Measurements from ENCODE around the gene LTBR.

Gene LTBR

GRCh38 chr12:6418796-6419195 is 34.8 kb downstream of the LTBR start:
- TF ChIP-seq CTCF (IDR thresholded peaks at IDR 0.05; ENCODE audit: low read depth, low read length, missing control alignments), result no peak
- no peak for DNase-seq (ENCODE audit: extremely low read depth, low read depth)
- H3K4me3 ChIP-seq (replicated peaks; ENCODE audit: low read depth, low read length), result no peak overlapping the region

GRCh38 chr12:6420364-6420763 is 36.4 kb downstream of the LTBR start:
- H3K4me3 ChIP-seq (replicated peaks; ENCODE audit: low read depth, low read length), result no peak overlapping the region
- TF ChIP-seq CTCF (IDR thresholded peaks at IDR 0.05; ENCODE audit: low read depth, low read length, missing control alignments), result no peak
- no peak for DNase-seq (ENCODE audit: extremely low read depth, low read depth)

GRCh38 chr12:6423267-6424007 is 39.5 kb downstream of the LTBR start:
- TF ChIP-seq CTCF (IDR thresholded peaks at IDR 0.05; ENCODE audit: low read depth, low read length, missing control alignments), result peak; percentile 80
- DNase-seq (ENCODE audit: extremely low read depth, low read depth), result peak; percentile 85
- H3K4me3 ChIP-seq (replicated peaks; ENCODE audit: low read depth, low read length), result no peak overlapping the region

- H3K4me3 ChIP-seq (replicated peaks; ENCODE audit: low read depth, low read length), result no peak overlapping the region
- TF ChIP-seq CTCF (IDR thresholded peaks at IDR 0.05; ENCODE audit: low read depth, low read length, missing control alignments), result no peak
- DNase-seq (ENCODE audit: extremely low read depth, low read depth), result no peak
Observed at GRCh38 chr12:6424008-6424347, 40.0 kb downstream of the LTBR start.

- no peak for DNase-seq (ENCODE audit: extremely low read depth, low read depth)
- TF ChIP-seq CTCF (IDR thresholded peaks at IDR 0.05; ENCODE audit: low read depth, low read length, missing control alignments), result no peak
Observed at GRCh38 chr12:6424866-6425265, 40.9 kb downstream of the LTBR start.

GRCh38 chr12:6425590-6426531 is 41.9 kb downstream of the LTBR start:
- no peak overlapping the region for H3K4me3 ChIP-seq (replicated peaks; ENCODE audit: low read depth, low read length)
- no peak for TF ChIP-seq CTCF (IDR thresholded peaks at IDR 0.05; ENCODE audit: low read depth, low read length, missing control alignments)
- DNase-seq (ENCODE audit: extremely low read depth, low read depth), result no peak

More at GRCh38 chr12:6424866-6425265, 40.9 kb downstream of the LTBR start:
- no peak overlapping the region for H3K4me3 ChIP-seq (replicated peaks; ENCODE audit: low read depth, low read length)
